GM12878 (cell line): Measurements from ENCODE around the gene MOXD1. TPM values are rescaled to one million over a fixed set of nuclear protein-coding genes. Genes with fewer than 3 reads are reported as not detected.

Experiments
- ATAC-seq: fragments of 200-7000 bp; cut with Tn5 transposase; 3 replicates; pipeline ENCODE4 v1.9.1; 2020; ENCODE audit warnings: mild to moderate bottlenecking, moderate library complexity
- BruUV-seq: library from RNA; stranded (reverse); fragments of 400-500 nt; replicated peaks from 2 replicates; lab custom pipeline; 2021; lab: Mats Ljungman, UMichigan
- CTCF ChIA-PET: fragments of 300-600 bp; sonication (Branson Sonifier 250); formaldehyde crosslinking; extraction: SDS; loops from one replicate; lab custom pipeline; 2021; ENCODE audit warnings: inconsistent platforms; lab: Yijun Ruan, JAX
- POLR2A ChIA-PET: fragments of 350-600 bp; formaldehyde crosslinking; extraction: SDS; loops from one replicate; lab custom pipeline; 2021; ENCODE audit warnings: inconsistent platforms; lab: Charles Lee
- RAD21 ChIA-PET: fragments of 300-600 bp; sonication (Branson Sonifier 250); formaldehyde crosslinking; loops from one replicate; lab custom pipeline; 2023; ENCODE audit warnings: antibody characterized with exemption; ENCODE audit not compliant: unreplicated experiment; lab: Charles Lee
- SMC1A ChIA-PET: fragments of 300-600 bp; sonication (Branson Sonifier 250); formaldehyde crosslinking; loops from one replicate; lab custom pipeline; 2023; ENCODE audit not compliant: unreplicated experiment, uncharacterized antibody; lab: Charles Lee
- DNase-seq: peaks from one replicate; pipeline ENCODE4 v3.0.0-alpha.2; 2011; ENCODE audit warnings: low read depth, low spot score
- FAIRE-seq: peaks from 3 replicates; lab custom pipeline; 2011; peaks lifted over from hg19 to GRCh38; lab: Jason Lieb, UNC
- H2AFZ ChIP-seq: 2 replicates; pipeline ENCODE4 v1.6.0; 2011; ENCODE audit warnings: low read depth, low read length, control low read depth; ENCODE audit not compliant: control insufficient read depth
- H3K27ac ChIP-seq: 2 replicates; pipeline ENCODE4 v1.5.1; 2011; ENCODE audit warnings: control low read depth; ENCODE audit not compliant: control insufficient read depth, insufficient read depth
- H3K27me3 ChIP-seq, 2 experiments: replicated peaks in 1 of 2; 2 replicates each; pipeline versions ENCODE4 v1.6.0 to v1.6.1; 2011; ENCODE audit warnings: low read length in 1 of 2; ENCODE audit not compliant: control insufficient read depth in 2 of 2, insufficient read depth in 2 of 2
- H3K36me3 ChIP-seq, 2 experiments: 2 replicates each; pipeline ENCODE4 v1.5.1; 2011; ENCODE audit warnings: low read length in 1 of 2; ENCODE audit not compliant: control insufficient read depth in 2 of 2, insufficient read depth in 2 of 2
- H3K4me1 ChIP-seq: 2 replicates; pipeline ENCODE4 v1.6.1; 2011; ENCODE audit warnings: mild to moderate bottlenecking, low read length, moderate library complexity, mixed read lengths; ENCODE audit not compliant: control insufficient read depth, insufficient read depth
- H3K4me2 ChIP-seq: 2 replicates; pipeline ENCODE4 v1.6.0; 2011; ENCODE audit warnings: control low read depth; ENCODE audit not compliant: control insufficient read depth, insufficient read depth
- H3K4me3 ChIP-seq: fragments of 200-600 bp; sonication (generic); 2 replicates; pipeline ENCODE4 v1.5.1; 2016
- H3K79me2 ChIP-seq: 2 replicates; pipeline ENCODE4 v1.6.0; 2011; ENCODE audit warnings: low read length; ENCODE audit not compliant: control insufficient read depth, insufficient read depth
- H3K9ac ChIP-seq: 2 replicates; pipeline ENCODE4 v1.8.0; 2011; ENCODE audit warnings: low read length, control low read depth, mixed read lengths; ENCODE audit not compliant: control insufficient read depth, insufficient read depth
- H3K9me3 ChIP-seq: replicated peaks from 3 replicates; pipeline ENCODE4 v1.5.1; 2011; ENCODE audit warnings: mild to moderate bottlenecking, low read length; ENCODE audit not compliant: control insufficient read depth, insufficient read depth
- H4K20me1 ChIP-seq: 2 replicates; pipeline ENCODE4 v1.6.0; 2011; ENCODE audit not compliant: control insufficient read depth, insufficient read depth
- CUX1 ChIP-seq: IDR thresholded peaks from 2 replicates; pipeline ENCODE4 v1.6.1; 2012; ENCODE audit warnings: improper control_type of control experiment, low read depth, low read length; ENCODE audit not compliant: insufficient replicate concordance
- DPF2 ChIP-seq: fragments of 450-650 bp; IDR thresholded peaks from 2 replicates; pipeline ENCODE4 v1.6.1; 2017; ENCODE audit warnings: mild to moderate bottlenecking
- E2F8 ChIP-seq: fragments of 450-650 bp; IDR thresholded peaks from 2 replicates; pipeline ENCODE4 v1.6.1; 2018; ENCODE audit warnings: mild to moderate bottlenecking, low read depth, moderate library complexity; ENCODE audit not compliant: partially characterized antibody
- FOXK2 ChIP-seq: fragments of 450-650 bp; IDR thresholded peaks from 2 replicates; pipeline ENCODE4 v1.6.1; 2017; ENCODE audit warnings: mild to moderate bottlenecking, moderate library complexity
- FOXM1 ChIP-seq: IDR thresholded peaks from 2 replicates; pipeline ENCODE4 v1.6.1; 2012; ENCODE audit warnings: low read depth, mild to moderate bottlenecking, inconsistent platforms, low read length, moderate library complexity
- KAT2A ChIP-seq: conservative IDR thresholded peaks from 2 replicates; pipeline ENCODE4 v1.6.1; 2011; ENCODE audit warnings: low read depth, low read length; ENCODE audit not compliant: control insufficient read depth
- LARP7 ChIP-seq: fragments of 450-650 bp; IDR thresholded peaks from 2 replicates; pipeline ENCODE4 v1.6.1; 2017; ENCODE audit warnings: mild to moderate bottlenecking
- MTA2 ChIP-seq: fragments of 450-650 bp; IDR thresholded peaks from 2 replicates; pipeline ENCODE4 v1.6.1; 2016; ENCODE audit warnings: low read depth, mild to moderate bottlenecking, moderate library complexity
- MYB ChIP-seq: fragments of 150-350 bp; IDR thresholded peaks from 2 replicates; pipeline ENCODE4 v1.6.1; 2014; ENCODE audit warnings: mild to moderate bottlenecking, low read depth, low read length, borderline replicate concordance
- NFIC ChIP-seq: IDR thresholded peaks from 2 replicates; pipeline ENCODE4 v1.6.1; 2012; ENCODE audit warnings: low read depth, mild to moderate bottlenecking, inconsistent platforms, low read length, moderate library complexity
- NFXL1 ChIP-seq: fragments of 450-650 bp; IDR thresholded peaks from 2 replicates; pipeline ENCODE4 v1.6.1; 2017; ENCODE audit warnings: antibody characterized with exemption, mild to moderate bottlenecking, borderline replicate concordance
- PAX8 ChIP-seq: fragments of 450-650 bp; IDR thresholded peaks from 2 replicates; pipeline ENCODE4 v1.6.1; 2017; ENCODE audit warnings: mild to moderate bottlenecking, moderate library complexity
- RUNX3 ChIP-seq: IDR thresholded peaks from 2 replicates; pipeline ENCODE4 v1.6.1; 2012; ENCODE audit warnings: low read length, inconsistent platforms
- SMAD5 ChIP-seq: IDR thresholded peaks from 2 replicates; pipeline ENCODE4 v1.6.1; 2016; ENCODE audit warnings: antibody characterized with exemption, low read depth
- SPI1 ChIP-seq: IDR thresholded peaks from 2 replicates; pipeline ENCODE4 v1.6.1; 2011; ENCODE audit warnings: low read depth, mild to moderate bottlenecking, low read length, moderate library complexity, borderline replicate concordance; ENCODE audit not compliant: insufficient read depth
- TARDBP ChIP-seq: IDR thresholded peaks from 2 replicates; pipeline ENCODE4 v1.6.1; 2016; ENCODE audit warnings: borderline replicate concordance
- USF2 ChIP-seq: IDR thresholded peaks from 2 replicates; pipeline ENCODE4 v1.6.1; 2011; ENCODE audit warnings: low read depth, low read length, improper control_type of control experiment, borderline replicate concordance
- WGBS: methylation state at CpG from one replicate; pipeline ENCODE4 v1.1.6; 2016; ENCODE audit warnings: low lambda C conversion rate; ENCODE audit not compliant: insufficient replicate concordance, insufficient coverage; ENCODE audit errors: missing lambda C conversion rate; 5-methylcytosine and 5-hydroxymethylcytosine counted together
- in situ Hi-C: fragments of 300-500 bp; cut with MboI; formaldehyde crosslinking; loops from 9 replicates; pipeline ENCODE4 v1.14.3; 2018; ENCODE audit warnings: mixed read lengths
- intact Hi-C: fragments of 100-400 bp; cut with micrococcal nuclease; formaldehyde crosslinking; loops from one replicate; pipeline ENCODE4 v1.14.2; 2022; ENCODE audit not compliant: unreplicated experiment
- polyA plus RNA-seq, 11 experiments: library from polyadenylated mRNA; depleted of rRNA in 4 of 11; unstranded in 6 of 11; stranded (reverse) in 5 of 11; fragments of >200 nt; fragmentation: Nextera tagmentation in 4 of 11; fragmentation: Illumina TruSeq in 1 of 11; extraction: Ambion mirVana in 4 of 11; extraction: Trizol in 1 of 11; gene quantifications; 1 replicate in 1 of 11; 2 replicates in 10 of 11; pipeline versions ENCODE4 v1.2.1 to v1.2.3, GENCODE V29; 2011 to 2016; ENCODE audit warnings: inconsistent platforms in 2 of 11, missing spikeins in 2 of 11, low read depth in 1 of 11
- total RNA-seq, 4 experiments: library from RNA; depleted of rRNA in 3 of 4; stranded (reverse); fragments of >200 nt in 3 of 4; fragmentation: Illumina TruSeq in 1 of 4; extraction: Trizol in 1 of 4; gene quantifications; 2 replicates each; pipeline versions ENCODE4 v1.2.1 to v1.2.3, GENCODE V29; 2013 to 2021

The MOXD1 gene
- total and polyA plus RNA-seq, 10 of the 15 experiments (the other 5 are each of a cell fraction or from before 2014, with no cell fraction given), result 0.03 to 2.1 (median 0.64) TPM

GRCh38 chr6:132414761-132415160, 13.5 kb upstream of the MOXD1 start (continued):
- no peak for TF ChIP-seq CUX1
- TF ChIP-seq LARP7, result no peak
- no peak for TF ChIP-seq RUNX3
- no peak for TF ChIP-seq TARDBP
- no peak for TF ChIP-seq KAT2A
- no peak for TF ChIP-seq USF2
- TF ChIP-seq SMAD5, result no peak

- no peak for FAIRE-seq
- TF ChIP-seq E2F8 (no peak), MTA2 (no peak), FOXM1 (no peak), FOXK2 (no peak), SPI1 (no peak), MYB (no peak), NFIC (no peak), DPF2 (no peak), NFXL1 (no peak), PAX8 (no peak)
Observed at GRCh38 chr6:132414322-132414721, 13.0 kb upstream of the MOXD1 start.

More at GRCh38 chr6:132414322-132414721, 13.0 kb upstream of the MOXD1 start:
- in situ Hi-C loops (no loop called here), intact Hi-C loops (no loop called here)
- H3K36me3 ChIP-seq, result no peaks in the 10 kb centered on the region
- ChIA-PET CTCF (no interaction called here), SMC1A (interaction anchor here (1.6 kb wide), 1 partner anchor 9 kb away, joined by 4 read pairs; no protein-coding TSS in a partner anchor), POLR2A (no interaction called here), RAD21 (no interaction called here)
- ATAC-seq (no peak), DNase-seq (no peak)
- H2AFZ ChIP-seq, result no peak overlapping the region
- no peaks in the 10 kb centered on the region for H3K79me2 ChIP-seq
- no peaks in the 10 kb centered on the region for H4K20me1 ChIP-seq
- H3K4me2 ChIP-seq, result no peak overlapping the region
- no peak overlapping the region for H3K27ac ChIP-seq
- no peaks in the 10 kb centered on the region for H3K27me3 ChIP-seq
- H3K4me3 ChIP-seq, result no peak overlapping the region
- no peaks in the 10 kb centered on the region; the same call in 1 of the 2 replicates for H3K4me1 ChIP-seq
- WGBS, result 6% methylated on average over 6 of the region's 6 CpGs
- no peaks in the 10 kb centered on the region; the same call in 2 of the 3 replicates for H3K9me3 ChIP-seq
- H3K9ac ChIP-seq, result no peak overlapping the region
- no TSS peak for BruUV-seq
